GM19328 (cell line): ENCODE results near the gene NFU1.

ENCODE experiments used
- ATAC-seq: cut with Tn5 transposase; IDR thresholded peaks from one replicate; pipeline ENCODE4 v1.9.1; 2021; ENCODE audit warnings: mild to moderate bottlenecking, moderate library complexity; ENCODE audit not compliant: unreplicated experiment

Gene NFU1

GRCh38 chr2:69353360-69353759 is 83.9 kb downstream of the NFU1 start:
- ATAC-seq: no peak

- ATAC-seq: no peak
Measured at GRCh38 chr2:69348781-69349180, 88.5 kb downstream of the NFU1 start.
